HCEC 1CT (cell line): ENCODE data around the gene PIGW.

Experiments used
- DNase-seq: peaks from one replicate; pipeline ENCODE4 v3.0.0-alpha.2; 2017

The PIGW gene

GRCh38 chr17:36509272-36509985 is 25.4 kb upstream of the PIGW start:
- DNase-seq: no peak

- DNase-seq: no peak
Measured at GRCh38 chr17:36510636-36511035, 24.2 kb upstream of the PIGW start.

GRCh38 chr17:36511216-36511615 is 23.6 kb upstream of the PIGW start:
- no peak for DNase-seq

- no peak for DNase-seq
Measured at GRCh38 chr17:36512641-36513040, 22.1 kb upstream of the PIGW start.

- no peak for DNase-seq
Measured at GRCh38 chr17:36514856-36515255, 19.9 kb upstream of the PIGW start.

- DNase-seq: no peak
Measured at GRCh38 chr17:36515837-36516236, 18.9 kb upstream of the PIGW start.

GRCh38 chr17:36523113-36523512 is 11.7 kb upstream of the PIGW start:
- no peak for DNase-seq

GRCh38 chr17:36524428-36524876 is 10.3 kb upstream of the PIGW start:
- DNase-seq: peak; percentile 36

GRCh38 chr17:36525113-36525512 is 9.7 kb upstream of the PIGW start:
- DNase-seq: peak; percentile 42

GRCh38 chr17:36525888-36526287 is 8.9 kb upstream of the PIGW start:
- no peak for DNase-seq

- DNase-seq: no peak
Measured at GRCh38 chr17:36527621-36528250, 7.1 kb upstream of the PIGW start.

GRCh38 chr17:36529121-36529520 is 5.7 kb upstream of the PIGW start:
- DNase-seq: peak; percentile 82

GRCh38 chr17:36532435-36532975 is 2.3 kb upstream of the PIGW start:
- DNase-seq: no peak

GRCh38 chr17:36533935-36534839 is 600 bp upstream of the PIGW start:
- peak; percentile 37 for DNase-seq

- no peak for DNase-seq
Measured at GRCh38 chr17:36535669-36536081, 888 bp downstream of the PIGW start.

GRCh38 chr17:36540696-36541095 is 5.9 kb downstream of the PIGW start:
- no peak for DNase-seq

- DNase-seq: no peak
Measured at GRCh38 chr17:36542755-36543154, 8.0 kb downstream of the PIGW start.

GRCh38 chr17:36544044-36544306 is 9.2 kb downstream of the PIGW start:
- DNase-seq: peak; percentile 57

GRCh38 chr17:36544307-36545076 is 9.7 kb downstream of the PIGW start, which contains the start of gene GGNBP2:
Gene GGNBP2 (plus strand): TSS chr17:36544919. CDS start chr17:36545725, 806 bp downstream.
- DNase-seq: peak; percentile 94

- no peak for DNase-seq
Measured at GRCh38 chr17:36545077-36545464, 10.3 kb downstream of the PIGW start.

GRCh38 chr17:36545465-36546417 is 11.0 kb downstream of the PIGW start:
- DNase-seq: peak; percentile 98
